Measurements from ENCODE around the gene PDE3B.
"Not testable (repeated sequence)": the region's sequence is repeated elsewhere in the genome, so short reads cannot be mapped to it uniquely, and the experiment has no call there.

Gene PDE3B

DNA sequence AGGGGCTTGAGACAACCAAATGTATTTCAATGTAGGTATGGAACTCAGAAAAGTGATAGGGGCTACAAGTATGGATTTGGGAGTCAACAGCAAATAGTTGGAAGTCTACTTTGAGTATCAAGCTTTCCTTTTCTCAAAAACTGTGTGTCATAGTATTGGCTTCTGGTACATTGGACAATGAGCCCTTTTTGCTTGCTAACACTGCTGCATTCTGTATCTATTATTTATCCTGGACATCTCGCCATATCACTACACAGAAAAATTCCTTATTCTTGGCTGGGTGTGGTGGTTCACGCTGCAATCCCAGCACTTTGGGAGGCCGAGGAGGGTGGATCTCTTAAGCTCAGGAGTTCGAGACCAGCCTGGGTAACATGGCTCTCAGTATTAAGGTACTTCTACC is 230.0 kb downstream of the PDE3B start:
- DNase-seq (ENCODE audit: low read depth, low spot score), result no peak
- TF ChIP-seq, protein P1, sequence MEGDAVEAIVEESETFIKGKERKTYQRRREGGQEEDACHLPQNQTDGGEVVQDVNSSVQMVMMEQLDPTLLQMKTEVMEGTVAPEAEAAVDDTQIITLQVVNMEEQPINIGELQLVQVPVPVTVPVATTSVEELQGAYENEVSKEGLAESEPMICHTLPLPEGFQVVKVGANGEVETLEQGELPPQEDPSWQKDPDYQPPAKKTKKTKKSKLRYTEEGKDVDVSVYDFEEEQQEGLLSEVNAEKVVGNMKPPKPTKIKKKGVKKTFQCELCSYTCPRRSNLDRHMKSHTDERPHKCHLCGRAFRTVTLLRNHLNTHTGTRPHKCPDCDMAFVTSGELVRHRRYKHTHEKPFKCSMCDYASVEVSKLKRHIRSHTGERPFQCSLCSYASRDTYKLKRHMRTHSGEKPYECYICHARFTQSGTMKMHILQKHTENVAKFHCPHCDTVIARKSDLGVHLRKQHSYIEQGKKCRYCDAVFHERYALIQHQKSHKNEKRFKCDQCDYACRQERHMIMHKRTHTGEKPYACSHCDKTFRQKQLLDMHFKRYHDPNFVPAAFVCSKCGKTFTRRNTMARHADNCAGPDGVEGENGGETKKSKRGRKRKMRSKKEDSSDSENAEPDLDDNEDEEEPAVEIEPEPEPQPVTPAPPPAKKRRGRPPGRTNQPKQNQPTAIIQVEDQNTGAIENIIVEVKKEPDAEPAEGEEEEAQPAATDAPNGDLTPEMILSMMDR (IDR thresholded peaks at IDR 0.05; ENCODE audit: insufficient read depth, low read length, missing control alignments), result no peak
- POLR2A ChIA-PET, result no interaction called here
- no peak overlapping the region for H3K4me3 ChIP-seq (ENCODE audit: low read depth, low read length)
- CTCF ChIA-PET, result no interaction called here

DNA sequence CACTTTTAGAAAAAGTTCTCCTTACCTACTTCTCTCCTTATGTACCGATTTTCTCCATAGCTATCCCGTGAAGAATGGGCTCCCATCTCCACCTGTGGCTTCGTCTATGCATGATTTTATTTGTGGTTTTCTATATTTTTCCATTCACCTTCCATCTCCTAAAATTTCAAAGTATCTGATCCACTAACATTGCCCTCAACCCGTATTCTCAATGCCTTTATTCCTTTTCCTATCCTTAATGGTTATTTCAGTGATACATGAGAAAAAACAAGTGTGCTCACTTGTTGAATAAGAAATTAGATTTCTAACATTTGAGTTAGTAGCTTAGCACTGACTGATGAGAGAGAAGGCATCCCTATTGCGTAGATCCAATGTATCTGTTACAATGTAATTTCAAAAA is 231.6 kb downstream of the PDE3B start:
- CTCF ChIA-PET, result interaction anchor here (1.3 kb wide), 1 partner anchor 32 kb away, joined by 5 read pairs; no protein-coding TSS in a partner anchor
- POLR2A ChIA-PET, result no interaction called here
- H3K4me3 ChIP-seq (ENCODE audit: low read depth, low read length), result no peak overlapping the region
- TF ChIP-seq, protein P1 (IDR thresholded peaks at IDR 0.05; ENCODE audit: insufficient read depth, low read length, missing control alignments), result no peak
- DNase-seq (ENCODE audit: low read depth, low spot score), result no peak

GRCh38 chr11:14881576-14882193 is 238.1 kb downstream of the PDE3B start:
- TF ChIP-seq, protein P1 (IDR thresholded peaks at IDR 0.05; ENCODE audit: insufficient read depth, low read length, missing control alignments), result no peak
- no peak for DNase-seq (ENCODE audit: low read depth, low spot score)
- CTCF ChIA-PET, result interaction anchor here (3.0 kb wide), 1 partner anchor 26 kb away, joined by 11 read pairs; no protein-coding TSS in a partner anchor
- no peak overlapping the region for H3K4me3 ChIP-seq (ENCODE audit: low read depth, low read length)
- POLR2A ChIA-PET, result no interaction called here

- ChIA-PET POLR2A (no interaction called here), CTCF (interaction anchor here (3.0 kb wide), 1 partner anchor 25 kb away, joined by 11 read pairs; no protein-coding TSS in a partner anchor)
- DNase-seq (ENCODE audit: low read depth, low spot score), result no peak
- TF ChIP-seq, protein P1 (IDR thresholded peaks at IDR 0.05; ENCODE audit: insufficient read depth, low read length, missing control alignments), result no peak
- H3K4me3 ChIP-seq (ENCODE audit: low read depth, low read length), result no peak overlapping the region
Measured at GRCh38 chr11:14882196-14882595, 238.6 kb downstream of the PDE3B start.

- H3K4me3 ChIP-seq (ENCODE audit: low read depth, low read length); DNase-seq (ENCODE audit: low read depth, low spot score); POLR2A ChIA-PET; CTCF ChIA-PET: not testable (repeated sequence)
Measured at GRCh38 chr11:14883683-14884082, 240.1 kb downstream of the PDE3B start.

DNA sequence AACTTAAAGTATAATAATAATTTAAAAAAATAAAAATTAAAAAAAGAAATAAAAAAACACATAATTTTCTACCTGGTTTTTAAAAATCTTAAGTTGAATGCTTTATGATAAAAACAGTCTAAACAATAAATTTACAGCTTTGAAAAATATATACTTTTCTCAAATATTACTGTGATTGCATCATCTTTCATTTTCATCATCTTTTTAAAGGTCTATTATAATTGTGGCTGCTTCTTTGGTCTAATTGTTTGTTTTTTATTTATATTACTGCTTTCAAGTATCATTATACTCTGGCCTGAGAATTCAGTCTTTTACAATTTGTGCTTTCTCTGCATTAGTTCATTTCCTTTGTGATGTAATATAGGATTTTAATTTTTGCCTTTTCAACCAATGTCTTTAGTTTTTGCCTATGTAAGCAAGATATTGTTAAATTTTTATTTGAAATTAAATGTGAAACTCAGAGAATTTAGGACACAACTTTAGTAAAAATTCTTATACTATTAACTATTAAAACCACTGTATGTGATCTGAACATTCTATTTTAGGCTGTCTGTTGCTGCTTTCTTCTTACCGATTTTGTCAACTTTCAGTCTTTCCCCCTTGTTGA is 241.2 kb downstream of the PDE3B start:
- ChIA-PET CTCF (no interaction called here), POLR2A (no interaction called here)
- DNase-seq (ENCODE audit: low read depth, low spot score), result no peak

More for the DNA sequence above, 241.2 kb downstream of the PDE3B start:
- TF ChIP-seq, protein P1 (IDR thresholded peaks at IDR 0.05; ENCODE audit: insufficient read depth, low read length, missing control alignments), result no peak
- H3K4me3 ChIP-seq (ENCODE audit: low read depth, low read length), result no peak overlapping the region

Data from AG04449 (cell line).